GM11168 (cell line): ENCODE results near the gene EFR3B.
"Not testable (repeated sequence)": the region's sequence is repeated elsewhere in the genome, so short reads cannot be mapped to it uniquely, and the experiment has no call there.

ENCODE experiments used
- in situ Hi-C: fragments of 300-500 bp; cut with MboI; formaldehyde crosslinking; loops from one replicate; pipeline ENCODE4 v1.12.0; 2022; ENCODE audit warnings: low sequenced_read_pairs; ENCODE audit not compliant: unreplicated experiment

The EFR3B gene

DNA sequence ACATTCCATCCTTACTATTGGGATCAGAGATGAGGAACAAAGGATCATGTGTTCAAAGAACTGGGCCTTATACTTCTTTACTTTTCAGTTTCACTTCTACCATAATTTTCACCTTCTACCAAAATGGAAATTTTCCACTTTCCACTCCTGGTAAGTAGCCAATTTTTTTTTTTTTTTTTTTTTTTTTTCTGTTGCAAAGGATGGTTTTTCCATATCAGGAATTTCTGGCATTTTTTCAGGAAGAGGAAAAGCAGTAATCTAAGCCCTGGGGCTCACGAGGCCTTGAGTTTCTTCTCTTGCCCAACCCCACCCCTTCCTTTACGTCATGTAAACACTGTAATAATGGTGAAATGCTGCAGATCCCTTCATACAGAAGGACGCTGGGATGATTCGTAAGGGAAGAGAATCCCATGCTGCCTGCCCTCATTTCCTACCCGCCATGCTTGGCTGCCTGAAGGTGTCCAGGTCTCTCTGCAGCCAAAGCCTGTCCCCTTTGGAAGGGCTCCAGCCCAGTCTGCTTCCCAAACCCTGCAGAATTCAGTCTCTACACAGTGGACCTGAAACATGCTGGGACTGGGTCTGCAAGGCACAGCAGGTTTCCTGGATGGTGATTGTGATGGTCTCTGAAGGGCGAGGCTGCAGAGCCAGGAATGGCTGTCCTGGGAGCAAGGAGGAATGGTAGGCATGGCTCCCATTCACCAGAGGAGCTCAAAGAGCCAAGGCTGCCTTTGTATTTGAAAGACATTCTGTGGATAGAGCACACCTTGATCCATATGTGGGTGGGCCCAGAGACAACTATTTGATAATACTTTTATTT is 57.0 kb downstream of the EFR3B start:
- in situ Hi-C loops, result no loop called here

DNA sequence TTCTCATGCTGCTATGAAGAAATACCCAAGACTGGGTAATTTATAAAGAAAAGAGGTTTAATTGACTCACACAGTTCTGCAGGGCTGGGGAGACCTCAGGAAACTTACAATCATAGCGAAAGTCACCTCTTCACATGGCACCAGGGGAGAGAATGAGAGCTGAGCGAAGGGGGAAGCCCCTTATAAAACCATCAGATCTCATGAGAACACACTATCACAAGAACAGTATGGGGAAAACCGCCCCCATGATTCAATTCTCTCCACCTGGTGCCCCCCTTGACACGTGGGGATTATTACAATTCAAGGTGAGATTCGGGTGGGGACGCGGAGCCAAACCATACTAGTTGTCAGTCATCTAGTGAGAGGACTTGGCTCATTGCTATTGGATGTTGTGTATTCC is 60.5 kb downstream of the EFR3B start:
- in situ Hi-C loops, result not testable (repeated sequence)

DNA sequence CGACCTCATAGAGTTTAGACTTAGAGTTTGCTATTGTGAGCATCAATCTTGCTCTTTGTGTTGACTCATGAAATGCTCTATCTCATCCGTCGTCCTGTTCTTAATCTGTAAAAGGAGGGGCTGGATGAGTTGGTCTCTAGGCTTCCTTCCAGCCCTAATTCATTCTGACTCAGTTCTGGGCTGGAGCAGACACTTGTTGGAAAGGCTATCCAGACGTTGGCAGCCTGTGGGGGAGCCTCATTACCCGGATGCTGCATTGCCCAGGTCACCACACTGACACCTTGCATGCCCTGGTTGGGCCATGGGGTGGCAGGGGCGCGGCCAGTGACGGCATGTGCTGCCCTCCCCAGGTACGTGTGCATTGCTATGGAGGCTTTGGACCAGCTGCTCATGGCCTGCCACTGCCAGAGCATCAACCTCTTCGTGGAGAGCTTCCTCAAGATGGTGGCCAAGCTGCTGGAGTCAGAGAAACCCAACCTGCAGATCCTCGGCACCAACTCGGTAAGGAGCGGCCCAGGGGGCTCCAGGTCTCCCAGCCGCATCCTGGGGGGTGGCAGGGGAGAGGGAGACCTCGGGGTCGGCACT is 61.5 kb downstream of the EFR3B start:
- in situ Hi-C loops, result no loop called here

DNA sequence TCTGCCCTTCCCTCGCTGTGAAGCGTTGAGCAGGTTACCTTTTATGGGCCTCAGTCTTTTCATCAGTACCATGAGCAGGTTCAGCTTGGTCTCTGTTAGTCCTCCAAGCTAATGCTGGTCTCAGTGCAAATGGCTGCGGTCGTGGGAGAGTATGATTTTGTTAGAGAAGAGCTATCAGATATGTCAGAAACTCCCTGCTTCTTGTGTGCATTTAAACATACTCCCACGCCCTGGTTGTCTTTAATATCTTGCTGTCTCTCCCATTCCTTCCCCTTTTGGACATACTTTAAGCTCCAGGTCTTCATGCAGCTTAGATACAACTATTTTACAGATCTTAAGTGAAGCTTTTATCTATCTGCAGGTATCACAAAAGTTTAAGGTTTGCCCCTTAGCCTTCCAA is 62.9 kb downstream of the EFR3B start:
- in situ Hi-C loops, result no loop called here

DNA sequence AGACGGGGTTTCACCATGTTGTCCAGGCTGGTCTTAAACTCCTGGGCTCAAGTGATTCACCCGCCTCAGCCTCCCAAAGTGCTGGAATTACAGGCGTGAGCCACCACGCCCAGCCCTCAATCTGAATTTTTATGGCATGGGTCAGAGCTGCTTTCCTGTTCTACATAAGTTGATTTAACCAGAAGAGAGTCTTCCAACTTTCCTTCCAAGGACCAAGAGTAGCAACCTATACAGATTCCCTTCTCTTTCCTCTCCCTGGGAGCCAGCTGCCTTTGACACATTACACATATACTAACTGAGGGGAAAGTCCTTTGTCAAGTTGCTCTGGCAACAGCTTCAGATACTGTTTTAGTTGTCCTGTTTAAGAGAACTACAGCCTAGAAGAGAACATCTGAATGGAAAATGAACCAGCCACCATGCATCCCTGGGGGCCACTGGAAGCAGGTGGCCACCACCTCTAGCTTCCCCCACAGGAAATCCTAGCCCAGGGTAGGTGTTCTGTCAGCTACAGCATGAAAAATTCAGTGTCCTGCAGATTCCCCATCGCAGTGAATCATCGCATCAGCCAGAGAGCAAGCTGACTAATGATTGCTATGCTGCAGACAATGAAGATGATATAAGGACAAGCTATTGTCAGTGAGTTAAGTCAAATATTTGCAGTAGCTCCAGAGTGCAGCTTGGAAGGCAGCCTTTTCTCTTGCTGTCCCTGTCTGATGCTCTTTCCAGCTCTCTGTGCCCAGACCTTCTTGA is 63.6 kb downstream of the EFR3B start:
- in situ Hi-C loops, result no loop called here

DNA sequence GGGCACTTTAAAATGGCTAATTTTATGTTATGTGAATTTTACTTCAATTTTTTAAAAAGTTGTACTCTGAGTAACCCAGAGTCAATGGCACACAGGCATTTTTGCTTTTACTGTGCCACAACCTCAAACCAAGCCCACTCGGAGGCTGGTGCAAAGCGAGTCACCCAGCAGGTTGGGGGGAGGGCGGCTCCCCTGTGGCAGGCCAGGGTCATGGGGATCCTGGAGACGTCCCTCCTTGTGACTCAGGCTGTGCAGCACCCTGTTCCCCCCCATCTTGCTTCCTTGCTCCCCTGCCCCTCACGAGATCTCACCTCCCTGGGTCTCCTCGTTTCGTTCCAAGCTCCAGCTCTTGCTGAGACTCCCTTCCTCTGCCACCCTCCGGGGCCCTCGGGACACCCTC is 67.9 kb downstream of the EFR3B start:
- in situ Hi-C loops, result no loop called here

DNA sequence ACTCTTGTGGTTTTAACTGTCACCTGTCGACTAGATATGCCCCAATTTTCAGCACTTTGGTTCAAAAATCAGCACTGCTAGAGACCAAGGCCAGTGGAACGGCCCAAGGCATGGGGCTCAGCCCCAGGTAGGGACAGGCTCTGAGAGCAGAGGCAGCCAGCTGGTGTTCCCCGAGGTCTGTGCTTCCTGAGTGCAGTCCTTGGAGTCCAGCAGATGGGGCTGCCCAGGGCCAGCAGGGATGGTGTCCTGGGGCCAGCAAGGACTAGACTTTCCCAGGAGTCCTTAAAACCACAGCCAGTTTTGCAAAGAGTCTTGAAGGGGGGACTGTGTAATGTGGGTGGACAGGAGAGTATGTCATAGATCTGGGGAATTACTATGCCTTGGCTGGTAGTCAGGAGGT is 70.2 kb downstream of the EFR3B start:
- in situ Hi-C loops, result no loop called here

DNA sequence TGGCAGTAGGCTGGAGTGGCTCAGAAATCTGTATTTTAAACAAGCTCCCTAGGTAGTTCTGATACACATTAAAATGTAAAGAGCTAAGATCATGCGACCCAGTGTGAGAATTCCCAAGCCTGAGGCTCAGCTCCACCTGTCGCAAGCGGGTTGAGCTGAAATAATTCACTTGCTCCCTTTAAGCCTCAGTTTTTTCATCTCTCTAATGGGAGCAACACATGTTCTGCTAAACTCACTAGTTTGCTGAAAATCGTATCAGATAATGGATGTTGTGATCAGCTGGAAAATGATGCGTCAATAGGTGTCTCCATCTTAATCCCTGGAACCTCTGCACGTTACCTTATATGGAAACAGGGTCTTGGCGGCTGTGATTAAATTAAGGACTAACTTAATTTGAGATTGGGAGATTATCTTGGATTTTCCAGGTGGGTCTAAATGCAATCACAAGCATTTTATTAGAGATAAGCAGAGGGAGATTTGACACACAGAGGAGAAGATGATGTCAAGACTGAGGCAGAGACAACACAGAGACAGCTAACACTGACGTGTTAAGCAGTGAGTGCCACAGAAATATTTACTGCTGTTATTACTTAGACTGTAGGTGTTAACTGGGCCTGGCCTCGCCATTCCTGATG is 73.5 kb downstream of the EFR3B start:
- in situ Hi-C loops, result no loop called here

DNA sequence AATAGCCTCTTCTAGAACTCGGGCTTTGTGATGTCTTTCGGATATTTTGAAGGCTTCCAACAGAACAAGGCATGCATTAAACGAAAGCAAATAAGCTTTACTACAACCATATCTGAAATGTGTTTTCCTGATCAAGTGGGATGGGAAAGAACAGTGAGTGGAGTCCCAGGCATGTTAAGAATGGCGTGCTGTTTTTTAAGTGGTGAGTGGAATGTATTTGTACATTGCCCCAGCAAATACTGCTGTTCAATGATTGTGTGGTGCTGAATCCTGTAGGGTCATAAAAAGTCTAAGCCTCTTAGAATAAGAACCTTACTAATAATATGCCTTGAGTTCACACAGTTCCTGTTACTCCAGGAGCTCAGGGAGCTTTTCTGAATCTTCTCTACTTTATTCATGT is 74.0 kb downstream of the EFR3B start:
- in situ Hi-C loops, result no loop called here

DNA sequence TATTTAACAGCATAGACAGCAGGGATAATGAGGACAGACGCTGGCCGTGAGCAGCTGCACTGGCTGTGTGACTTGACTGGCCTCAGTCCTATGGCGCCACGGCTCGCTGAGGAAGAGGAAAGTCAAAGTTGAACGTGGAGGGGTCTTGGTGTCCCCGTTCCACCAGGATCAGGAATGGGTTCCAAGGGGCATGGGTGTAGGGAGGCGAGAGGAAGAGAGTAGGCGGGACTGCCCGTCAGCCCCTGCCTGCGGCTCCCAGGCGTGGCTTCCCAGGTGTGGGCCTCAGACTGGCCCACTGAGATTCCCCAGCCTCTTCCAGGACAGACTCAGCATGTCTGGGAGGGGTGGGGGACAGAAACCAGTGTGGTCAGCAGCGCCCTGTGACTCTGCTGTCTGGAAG is 75.1 kb downstream of the EFR3B start:
- in situ Hi-C loops, result no loop called here

DNA sequence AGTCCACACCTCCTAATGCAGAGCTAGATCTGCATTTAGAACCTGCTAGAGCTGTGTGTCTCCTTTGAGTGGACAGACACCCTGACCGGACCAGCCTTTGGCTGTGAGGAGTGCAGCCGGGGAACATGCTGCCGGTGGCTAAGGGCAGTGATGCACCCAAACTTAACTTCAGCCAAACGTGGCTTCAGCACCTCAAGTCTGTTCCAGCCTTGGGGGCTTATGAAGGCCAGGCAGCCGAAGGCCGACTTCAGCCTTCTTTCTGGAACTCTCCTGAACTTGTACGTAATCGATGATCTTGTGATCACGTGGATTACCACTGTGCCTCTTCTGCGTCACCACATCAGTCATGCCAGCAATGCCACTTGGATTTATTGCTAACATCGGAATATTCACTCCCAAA is 77.4 kb downstream of the EFR3B start:
- in situ Hi-C loops, result no loop called here

DNA sequence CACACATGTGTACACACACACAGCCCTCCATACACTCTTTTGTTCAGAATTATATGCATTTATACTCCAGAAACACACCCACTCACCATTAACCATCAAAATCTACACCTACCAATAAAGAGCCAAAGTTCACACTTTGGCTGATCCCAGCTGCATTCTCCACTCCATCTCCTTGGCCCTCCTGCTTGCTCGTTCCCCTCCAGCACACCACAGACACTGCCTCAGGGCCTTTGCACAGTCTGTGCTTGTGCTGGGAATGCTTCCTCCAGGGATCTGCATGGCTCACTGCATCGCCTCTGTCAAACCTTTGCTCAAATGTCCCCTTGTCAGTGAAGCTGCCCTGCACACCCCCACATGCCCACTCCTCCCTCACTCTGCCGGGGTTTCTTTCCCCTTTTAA is 80.5 kb downstream of the EFR3B start:
- in situ Hi-C loops, result no loop called here

DNA sequence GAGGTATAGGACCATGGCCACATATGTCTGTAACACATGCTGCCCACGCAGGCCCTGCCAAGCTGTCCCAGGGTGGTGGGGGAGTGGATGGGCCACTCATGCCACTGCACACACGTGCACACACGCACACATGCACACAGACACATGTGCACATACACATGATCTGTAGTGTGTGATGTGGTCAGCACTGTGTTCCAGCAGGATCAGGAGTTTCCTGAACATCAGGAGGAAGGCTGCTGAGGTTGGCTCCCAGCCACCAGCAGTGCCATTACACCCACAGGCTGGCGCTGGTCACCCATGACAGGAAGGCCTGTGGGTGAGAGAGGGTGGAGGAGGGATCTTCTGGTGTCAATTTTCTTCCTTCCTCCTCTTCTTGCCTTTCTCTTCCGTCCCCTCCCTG is 81.8 kb downstream of the EFR3B start:
- in situ Hi-C loops, result no loop called here

DNA sequence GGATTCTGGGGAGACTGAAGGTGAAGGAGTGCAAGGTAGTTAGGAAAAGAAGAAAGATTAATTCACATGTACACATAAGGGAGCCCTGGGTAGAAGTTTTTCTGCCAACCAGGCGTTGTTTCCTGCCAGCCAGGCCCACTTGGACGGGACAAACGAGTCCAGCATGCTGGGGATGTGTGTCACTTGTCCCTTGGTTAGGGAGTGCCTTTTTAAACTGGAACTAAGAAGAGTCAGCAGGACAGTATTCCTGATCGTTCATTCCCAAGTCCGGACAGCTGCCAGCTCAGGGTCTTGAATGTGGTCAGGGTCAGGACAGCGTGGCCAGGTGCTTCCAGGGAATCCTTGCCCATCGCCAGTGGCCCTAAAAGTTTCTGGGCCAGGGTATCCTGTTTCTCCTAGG is 83.3 kb downstream of the EFR3B start:
- in situ Hi-C loops, result loop anchor here (5.0 to 25.0 kb wide), 2 partner anchors 138 to 713 kb away; no protein-coding TSS in a partner anchor

DNA sequence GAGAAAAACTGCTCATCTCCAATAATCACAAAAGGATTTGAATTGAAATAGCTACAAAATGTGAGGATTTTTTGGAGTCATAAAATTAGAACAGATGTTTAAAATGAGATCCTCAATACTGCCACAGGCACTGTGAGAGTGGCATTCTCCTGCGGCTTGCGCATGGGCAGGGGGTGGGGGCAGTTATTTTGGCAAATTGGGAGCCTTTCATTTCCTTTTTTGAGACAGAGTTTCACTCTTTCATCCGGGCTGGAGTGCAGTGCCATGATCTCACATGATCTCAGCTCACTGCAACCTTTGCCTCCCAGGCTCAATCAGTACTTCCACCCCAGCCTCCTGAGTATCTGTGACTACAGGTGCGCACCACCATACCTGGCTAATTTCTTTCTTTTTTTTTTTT is 84.1 kb downstream of the EFR3B start:
- in situ Hi-C loops, result loop anchor here (5.0 to 25.0 kb wide), 2 partner anchors 139 to 714 kb away; no protein-coding TSS in a partner anchor

DNA sequence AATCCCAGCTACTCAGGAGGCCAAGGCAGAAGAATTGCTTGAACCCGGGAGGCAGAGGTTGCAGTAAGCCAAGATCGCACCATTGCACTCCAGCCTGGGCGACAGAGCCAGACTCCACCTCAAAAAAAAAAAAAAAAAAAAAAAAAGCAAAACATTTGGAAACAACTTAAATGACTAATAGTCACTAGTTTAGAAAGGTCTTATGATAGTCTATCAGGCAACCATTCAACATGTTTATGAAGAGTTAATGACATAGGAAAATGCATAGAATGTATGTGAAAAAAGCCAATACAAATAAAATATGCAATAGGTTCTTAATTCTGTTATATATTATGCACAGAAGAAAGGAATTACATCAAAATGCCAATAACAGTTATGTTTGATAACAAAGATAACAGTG is 85.2 kb downstream of the EFR3B start:
- in situ Hi-C loops, result loop anchor here (5.0 to 25.0 kb wide), 2 partner anchors 140 to 715 kb away; no protein-coding TSS in a partner anchor

DNA sequence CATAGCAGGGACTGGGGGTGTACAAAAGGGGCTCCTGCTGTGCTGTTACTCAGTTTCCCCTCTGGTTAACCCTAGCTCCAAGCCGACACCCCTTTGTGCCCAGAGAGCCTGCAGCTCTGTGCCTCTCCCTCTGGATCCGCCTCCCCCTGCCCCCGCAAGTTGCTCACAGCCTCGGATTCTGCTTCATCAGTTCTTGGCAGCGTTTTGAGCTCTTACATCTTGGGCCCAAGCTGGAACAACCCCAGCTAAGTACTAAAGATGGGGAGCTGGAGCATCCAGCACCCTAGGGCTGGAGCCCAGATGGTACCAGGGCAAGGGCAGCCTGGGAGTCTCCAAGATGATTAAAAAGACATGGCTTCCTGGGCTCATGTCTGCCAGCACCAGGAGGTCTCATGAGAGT is 85.8 kb downstream of the EFR3B start:
- in situ Hi-C loops, result loop anchor here (5.0 to 25.0 kb wide), 2 partner anchors 140 to 715 kb away; no protein-coding TSS in a partner anchor

DNA sequence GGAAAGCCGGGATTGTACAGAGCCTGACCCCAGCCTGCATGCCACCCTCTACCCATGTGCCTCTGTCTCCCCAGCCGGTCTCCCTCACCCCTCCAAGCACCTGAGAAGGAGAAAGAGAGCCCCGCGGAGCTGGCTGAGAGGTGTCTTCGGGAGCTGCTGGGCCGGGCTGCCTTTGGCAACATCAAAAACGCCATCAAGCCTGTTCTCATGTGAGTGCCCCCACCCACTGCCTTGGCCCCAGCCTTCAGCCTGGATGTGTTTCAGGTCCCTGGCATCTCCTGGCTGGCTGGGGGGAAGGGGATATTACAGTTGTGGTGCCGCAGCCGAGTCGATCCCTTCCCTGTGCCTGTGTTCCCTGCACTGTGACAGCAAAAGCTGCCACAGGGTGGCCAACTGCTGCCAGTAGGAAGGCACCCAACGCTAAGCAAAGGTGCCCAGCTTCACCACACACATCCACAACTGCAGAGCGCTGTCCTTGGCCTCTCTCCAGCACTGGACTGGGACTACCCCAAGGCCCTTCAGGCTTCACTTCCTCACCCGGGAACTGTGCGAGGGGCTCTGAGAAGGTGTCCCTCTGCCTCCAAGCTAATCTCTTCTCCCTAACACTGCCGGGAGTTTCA is 88.1 kb downstream of the EFR3B start:
- in situ Hi-C loops, result loop anchor here (5.0 to 25.0 kb wide), 2 partner anchors 143 to 718 kb away; no protein-coding TSS in a partner anchor

DNA sequence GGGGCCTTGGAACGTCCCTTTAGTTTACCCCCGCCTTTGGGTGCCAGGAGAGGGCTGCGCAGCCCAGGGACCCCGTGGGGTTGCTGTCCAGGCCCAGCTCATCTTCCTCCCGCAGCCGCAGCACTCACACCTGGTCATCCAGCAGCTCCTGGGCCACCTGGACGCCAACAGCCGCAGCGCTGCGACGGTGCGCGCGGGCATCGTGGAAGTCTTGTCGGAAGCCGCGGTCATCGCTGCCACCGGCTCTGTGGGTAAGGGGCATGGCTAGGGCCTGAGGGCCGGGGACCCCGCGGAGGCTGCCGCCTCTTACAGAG is 89.3 kb downstream of the EFR3B start:
- in situ Hi-C loops, result loop anchor here (25.0 kb wide), 1 partner anchor 719 kb away; no protein-coding TSS in a partner anchor
